K562 (cell line): ENCODE results near the gene EIF2AK3. TPM values are rescaled to one million over a fixed set of nuclear protein-coding genes. Genes with fewer than 3 reads are reported as not detected.

Experiments used
- ATAC-seq: fragments of 200-7000 bp; cut with Tn5 transposase; 3 replicates; pipeline ENCODE4 v1.9.1; 2020; ENCODE audit warnings: moderate library complexity
- BruUV-seq: library from RNA; stranded (reverse); fragments of 400-500 nt; replicated peaks from 2 replicates; lab custom pipeline; 2021; lab: Mats Ljungman, UMichigan
- CTCF ChIA-PET: fragments of 300-600 bp; formaldehyde crosslinking; extraction: SDS; loops from one replicate; lab custom pipeline; 2021; ENCODE audit warnings: low intra/inter-chr PET ratio; lab: Yijun Ruan, JAX
- POLR2A ChIA-PET: fragments of 300-600, 350-650 bp; sonication (Branson Sonifier 250); formaldehyde crosslinking; extraction: SDS; loops from one replicate; lab custom pipeline; 2021; ENCODE audit warnings: antibody characterized with exemption, inconsistent platforms; lab: Yijun Ruan, JAX
- DNase-seq, 4 experiments: peaks; one replicate each; pipeline versions ENCODE4 v3.0.0 to v3.0.0-alpha.2; 2011 to 2018; ENCODE audit warnings: low spot score in 3 of 4, mixed read lengths in 3 of 4; ENCODE audit errors: extremely low read depth in 1 of 4
- FAIRE-seq: peaks from 2 replicates; lab custom pipeline; 2011; peaks lifted over from hg19 to GRCh38; lab: Jason Lieb, UNC
- H2AFZ ChIP-seq: 2 replicates; pipeline ENCODE4 v1.6.0; 2011; ENCODE audit warnings: low read depth, low read length, control low read depth, inconsistent platforms
- H3K27ac ChIP-seq: fragments of 200-600 bp; 3 replicates; pipeline ENCODE4 v1.8.0; 2011; ENCODE audit warnings: low read depth, mild to moderate bottlenecking, control low read depth, inconsistent platforms, low read length, moderate library complexity, mixed read lengths; ENCODE audit errors: extremely low read depth
- H3K27me3 ChIP-seq, 2 experiments: fragments of 300-600 bp in 1 of 2; 2 replicates in 1 of 2; 3 replicates in 1 of 2; pipeline versions ENCODE4 v1.6.0 to v1.8.0; 2011; ENCODE audit warnings: inconsistent platforms in 2 of 2, low read length in 2 of 2, mild to moderate bottlenecking in 1 of 2, mixed read lengths in 1 of 2, moderate library complexity in 1 of 2; ENCODE audit not compliant: control insufficient read depth in 2 of 2, insufficient read depth in 2 of 2
- H3K36me3 ChIP-seq: fragments of 300-600 bp; 3 replicates; pipeline ENCODE4 v1.8.0; 2011; ENCODE audit warnings: mild to moderate bottlenecking, low read length, inconsistent platforms; ENCODE audit not compliant: control insufficient read depth, insufficient read depth
- H3K4me1 ChIP-seq, 2 experiments: fragments of 200-600 bp in 1 of 2; replicated peaks in 1 of 2; 2 replicates in 1 of 2; 3 replicates in 1 of 2; pipeline versions ENCODE4 v1.5.1 to v1.8.0; 2011; ENCODE audit warnings: inconsistent platforms in 2 of 2, low read length in 2 of 2, mild to moderate bottlenecking in 1 of 2, mixed read lengths in 1 of 2, moderate library complexity in 1 of 2; ENCODE audit not compliant: control insufficient read depth in 2 of 2, insufficient read depth in 2 of 2
- H3K4me2 ChIP-seq: 2 replicates; pipeline ENCODE4 v1.6.1; 2011; ENCODE audit warnings: low read length, control low read depth, inconsistent platforms, mixed read lengths; ENCODE audit not compliant: insufficient read depth
- H3K4me3 ChIP-seq: fragments of 200-600 bp; sonication (generic), shearing (Covaris generic); 2 replicates; pipeline ENCODE4 v1.5.1; 2016; ENCODE audit warnings: control low read depth, inconsistent platforms
- H3K79me2 ChIP-seq: fragments of 200-600 bp; 3 replicates; pipeline ENCODE4 v1.8.0; 2011; ENCODE audit warnings: low read length, inconsistent platforms; ENCODE audit not compliant: control insufficient read depth, insufficient read depth
- H3K9ac ChIP-seq, 2 experiments: 2 replicates each; pipeline versions ENCODE4 v1.6.0 to v1.6.1; 2011; ENCODE audit warnings: low read depth in 2 of 2, low read length in 2 of 2, control low read depth in 1 of 2, inconsistent platforms in 1 of 2, mild to moderate bottlenecking in 1 of 2, mixed read lengths in 1 of 2; ENCODE audit not compliant: insufficient read depth in 1 of 2
- H3K9me1 ChIP-seq: one replicate; pipeline ENCODE4 v1.6.0; 2011; ENCODE audit warnings: inconsistent platforms, mild to moderate bottlenecking, low read length, moderate library complexity; ENCODE audit not compliant: control insufficient read depth, insufficient read depth
- H3K9me3 ChIP-seq: replicated peaks from 2 replicates; pipeline ENCODE4 v1.5.1; 2011; ENCODE audit warnings: low read depth, low read length, inconsistent platforms; ENCODE audit not compliant: control insufficient read depth, insufficient read depth
- H4K20me1 ChIP-seq: replicated peaks from 2 replicates; pipeline ENCODE4 v1.6.1; 2011; ENCODE audit warnings: low read length, inconsistent platforms, mixed read lengths; ENCODE audit not compliant: control insufficient read depth, insufficient read depth
- CBFA2T3 ChIP-seq: fragments of 450-650 bp; IDR thresholded peaks from 2 replicates; pipeline ENCODE4 v1.6.1; 2017
- ETS2 ChIP-seq: IDR thresholded peaks from 2 replicates; pipeline ENCODE4 v1.6.1; 2016; ENCODE audit warnings: borderline replicate concordance, missing genetic modification characterization, mild to moderate bottlenecking, moderate library complexity, missing compliant biosample characterization; ENCODE audit not compliant: poor library complexity, severe bottlenecking
- GATA2 ChIP-seq: sonication (generic); formaldehyde crosslinking; IDR thresholded peaks from 2 replicates; pipeline ENCODE4 v1.4.0; 2020; ENCODE audit warnings: mild to moderate bottlenecking, missing genetic modification reagents
- GATAD2A ChIP-seq: fragments of 450-650 bp; IDR thresholded peaks from 2 replicates; pipeline ENCODE4 v1.6.1; 2017
- JUNB ChIP-seq: fragments of 450-650 bp; formaldehyde crosslinking; conservative IDR thresholded peaks from 2 replicates; pipeline ENCODE4 v1.4.0; 2020; ENCODE audit warnings: mild to moderate bottlenecking
- KDM2B ChIP-seq: fragments of 250-450 bp; sonication (Bioruptor Pico); IDR thresholded peaks from 2 replicates; pipeline ENCODE4 v1.8.0; 2021; ENCODE audit warnings: mild to moderate bottlenecking, moderate library complexity
- MYNN ChIP-seq, 2 experiments: sonication (generic); formaldehyde crosslinking in 1 of 2; IDR thresholded peaks; 2 replicates each; pipeline versions ENCODE4 v1.5.0 to v1.6.1; 2016 to 2020; ENCODE audit warnings: antibody characterized with exemption in 1 of 2, missing genetic modification reagents in 1 of 2
- PTTG1 ChIP-seq: fragments of 450-650 bp; IDR thresholded peaks from 2 replicates; pipeline ENCODE4 v1.6.1; 2016; ENCODE audit warnings: low read depth, mild to moderate bottlenecking, missing genetic modification characterization, missing compliant biosample characterization
- SREBF1 ChIP-seq: fragments of 150-350 bp; IDR thresholded peaks from 2 replicates; pipeline ENCODE4 v1.6.1; 2014; ENCODE audit warnings: antibody characterized with exemption, low read depth, low read length, borderline replicate concordance
- ZNF551 ChIP-seq: fragments of 250-450 bp; sonication (Bioruptor Pico); IDR thresholded peaks from 2 replicates; pipeline ENCODE4 v1.5.0; 2021; ENCODE audit warnings: mild to moderate bottlenecking, moderate library complexity
- WGBS: fragments of 100-300 bp; shearing (Covaris generic); methylation state at CpG from one replicate; pipeline ENCODE4 v1.1.6; 2016; ENCODE audit warnings: low coverage, mixed read lengths; ENCODE audit not compliant: insufficient coverage; ENCODE audit errors: missing lambda C conversion rate; 5-methylcytosine and 5-hydroxymethylcytosine counted together
- in situ Hi-C: fragments of 300-500 bp; cut with MboI; formaldehyde crosslinking; loops from 4 replicates; pipeline ENCODE4 v1.15.0; 2018; ENCODE audit warnings: inconsistent platforms, mixed read lengths
- intact Hi-C: fragments of 100-400 bp; cut with micrococcal nuclease; formaldehyde crosslinking; loops from 2 replicates; pipeline ENCODE4 v1.14.2; 2022
- polyA plus RNA-seq, 8 experiments: library from polyadenylated mRNA; depleted of rRNA in 4 of 8; stranded (reverse) in 5 of 8; unstranded in 3 of 8; fragments of >200 nt; fragmentation: Nextera tagmentation in 2 of 8; fragmentation: Illumina TruSeq in 1 of 8; extraction: Ambion mirVana in 2 of 8; extraction: Trizol in 1 of 8; gene quantifications; 2 replicates each; pipeline versions ENCODE4 v1.2.1 to v1.2.3, GENCODE V29; 2011 to 2014; ENCODE audit warnings: inconsistent platforms in 1 of 8, missing spikeins in 1 of 8
- total RNA-seq, 7 experiments: library from RNA; depleted of rRNA in 6 of 7; stranded (reverse); fragments of >200 nt in 6 of 7; fragmentation: Illumina TruSeq in 2 of 7; extraction: Trizol in 2 of 7; gene quantifications; 2 replicates each; pipeline versions ENCODE4 v1.2.1 to v1.2.3, GENCODE V29; 2011 to 2021; ENCODE audit warnings: low replicate concordance in 1 of 7
- TF ChIP-seq, protein P1 (sequence below): sonication (generic); formaldehyde crosslinking; IDR thresholded peaks from 2 replicates; pipeline ENCODE4 v1.8.0; 2022; ENCODE audit warnings: mild to moderate bottlenecking, missing genetic modification reagents, borderline replicate concordance
- TF ChIP-seq, protein P2 (sequence below): fragments of 450-650 bp; formaldehyde crosslinking; IDR thresholded peaks from 2 replicates; pipeline ENCODE4 v1.4.0; 2022; ENCODE audit warnings: mild to moderate bottlenecking, moderate library complexity
- TF ChIP-seq, protein P3 (sequence below): fragments of 250-450 bp; sonication (Bioruptor Pico); IDR thresholded peaks from 2 replicates; pipeline ENCODE4 v1.8.0; 2022; ENCODE audit warnings: inconsistent platforms, mild to moderate bottlenecking, moderate library complexity, borderline replicate concordance
- TF ChIP-seq, protein P4 (sequence below): fragments of 450-650 bp; IDR thresholded peaks from 2 replicates; pipeline ENCODE4 v1.7.0; 2016; ENCODE audit warnings: borderline replicate concordance
- TF ChIP-seq, protein P5 (sequence below), 3 experiments: fragments of 200-800 bp in 1 of 3; sonication (Bioruptor generic) in 1 of 3; sonication (generic) in 1 of 3; formaldehyde crosslinking in 1 of 3; IDR thresholded peaks; 2 replicates each; pipeline versions ENCODE4 v1.6.1 to v1.8.0; 2016 to 2022; ENCODE audit warnings: mild to moderate bottlenecking in 2 of 3, missing compliant biosample characterization in 2 of 3, missing genetic modification characterization in 2 of 3, missing genetic modification reagents in 1 of 3

The EIF2AK3 gene
- total and polyA plus RNA-seq, 9 of the 15 experiments (the other 6 are each of a cell fraction or from before 2014, with no cell fraction given): 1.7 to 11.6 (median 7.4) TPM

DNA sequence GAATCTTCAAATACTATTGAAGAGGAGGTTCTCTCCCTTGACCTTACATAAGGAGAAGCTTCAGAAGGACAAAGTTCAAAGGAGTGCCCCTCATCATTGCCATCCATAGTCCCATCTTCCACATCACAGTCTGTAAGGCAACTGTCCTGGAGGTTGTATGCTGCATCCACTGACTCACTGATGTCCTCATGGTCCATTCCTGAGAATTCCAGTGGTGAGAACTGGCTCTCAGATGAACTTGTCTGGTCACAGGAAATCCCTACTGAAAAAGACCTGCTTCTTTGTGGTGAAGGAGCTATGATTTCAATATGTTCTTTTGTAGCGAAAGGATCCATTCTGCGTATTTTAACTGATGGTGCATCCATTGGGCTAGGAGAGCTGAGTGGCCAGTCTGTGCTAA is 52.2 kb downstream of the EIF2AK3 start:
- DNase-seq (no peak), ATAC-seq (no peak), FAIRE-seq (no peak)
- no peak overlapping the region for H3K27ac ChIP-seq
- POLR2A ChIA-PET: interaction anchor here (0.6 to 1.0 kb wide), 2 partner anchors 9 to 15 kb away, joined by 3 to 5 read pairs; no protein-coding TSS in a partner anchor
- no peaks in the 10 kb centered on the region for H3K9me1 ChIP-seq
- no peaks in the 10 kb centered on the region for H3K27me3 ChIP-seq
- intact Hi-C loops (no loop called here), in situ Hi-C loops (no loop called here)
- H3K4me1 ChIP-seq: no peaks in the 10 kb centered on the region
- no peak overlapping the region for H3K9ac ChIP-seq
- H3K79me2 ChIP-seq: no peaks in the 10 kb centered on the region
- no TSS peak for BruUV-seq
- 47% methylated on average over 2 of the region's 2 CpGs for WGBS
- peaks cover 46% of the 10 kb centered on the region for H3K36me3 ChIP-seq
- CTCF ChIA-PET: no interaction called here
- no peaks in the 10 kb centered on the region for H4K20me1 ChIP-seq
- H3K4me3 ChIP-seq: no peak overlapping the region
- no peak overlapping the region for H3K4me2 ChIP-seq
- H3K9me3 ChIP-seq: no peaks in the 10 kb centered on the region
- no peak overlapping the region for H2AFZ ChIP-seq
- TF ChIP-seq MYNN (IDR thresholded peaks at IDR 0.05) (no peak), MYNN (CRISPR knock-in tag; IDR thresholded peaks at IDR 0.05) (no peak), GATA2 (CRISPR knock-in tag) (no peak), ETS2 (tag) (no peak), KDM2B (no peak), JUNB (CRISPR knock-in tag) (no peak), GATAD2A (no peak), PTTG1 (no peak), SREBF1 (no peak), ZNF551 (CRISPR knock-in tag) (no peak), CBFA2T3 (no peak)
- TF ChIP-seq, protein P1, sequence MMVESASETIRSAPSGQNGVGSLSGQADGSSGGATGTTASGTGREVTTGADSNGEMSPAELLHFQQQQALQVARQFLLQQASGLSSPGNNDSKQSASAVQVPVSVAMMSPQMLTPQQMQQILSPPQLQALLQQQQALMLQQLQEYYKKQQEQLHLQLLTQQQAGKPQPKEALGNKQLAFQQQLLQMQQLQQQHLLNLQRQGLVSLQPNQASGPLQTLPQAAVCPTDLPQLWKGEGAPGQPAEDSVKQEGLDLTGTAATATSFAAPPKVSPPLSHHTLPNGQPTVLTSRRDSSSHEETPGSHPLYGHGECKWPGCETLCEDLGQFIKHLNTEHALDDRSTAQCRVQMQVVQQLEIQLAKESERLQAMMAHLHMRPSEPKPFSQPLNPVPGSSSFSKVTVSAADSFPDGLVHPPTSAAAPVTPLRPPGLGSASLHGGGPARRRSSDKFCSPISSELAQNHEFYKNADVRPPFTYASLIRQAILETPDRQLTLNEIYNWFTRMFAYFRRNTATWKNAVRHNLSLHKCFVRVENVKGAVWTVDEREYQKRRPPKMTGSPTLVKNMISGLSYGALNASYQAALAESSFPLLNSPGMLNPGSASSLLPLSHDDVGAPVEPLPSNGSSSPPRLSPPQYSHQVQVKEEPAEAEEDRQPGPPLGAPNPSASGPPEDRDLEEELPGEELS (CRISPR knock-in tag): no peak
- TF ChIP-seq, protein P2, sequence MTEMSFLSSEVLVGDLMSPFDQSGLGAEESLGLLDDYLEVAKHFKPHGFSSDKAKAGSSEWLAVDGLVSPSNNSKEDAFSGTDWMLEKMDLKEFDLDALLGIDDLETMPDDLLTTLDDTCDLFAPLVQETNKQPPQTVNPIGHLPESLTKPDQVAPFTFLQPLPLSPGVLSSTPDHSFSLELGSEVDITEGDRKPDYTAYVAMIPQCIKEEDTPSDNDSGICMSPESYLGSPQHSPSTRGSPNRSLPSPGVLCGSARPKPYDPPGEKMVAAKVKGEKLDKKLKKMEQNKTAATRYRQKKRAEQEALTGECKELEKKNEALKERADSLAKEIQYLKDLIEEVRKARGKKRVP: no peak
- TF ChIP-seq, protein P3, sequence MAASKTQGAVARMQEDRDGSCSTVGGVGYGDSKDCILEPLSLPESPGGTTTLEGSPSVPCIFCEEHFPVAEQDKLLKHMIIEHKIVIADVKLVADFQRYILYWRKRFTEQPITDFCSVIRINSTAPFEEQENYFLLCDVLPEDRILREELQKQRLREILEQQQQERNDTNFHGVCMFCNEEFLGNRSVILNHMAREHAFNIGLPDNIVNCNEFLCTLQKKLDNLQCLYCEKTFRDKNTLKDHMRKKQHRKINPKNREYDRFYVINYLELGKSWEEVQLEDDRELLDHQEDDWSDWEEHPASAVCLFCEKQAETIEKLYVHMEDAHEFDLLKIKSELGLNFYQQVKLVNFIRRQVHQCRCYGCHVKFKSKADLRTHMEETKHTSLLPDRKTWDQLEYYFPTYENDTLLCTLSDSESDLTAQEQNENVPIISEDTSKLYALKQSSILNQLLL (CRISPR knock-in tag): no peak
- TF ChIP-seq, protein P4, sequence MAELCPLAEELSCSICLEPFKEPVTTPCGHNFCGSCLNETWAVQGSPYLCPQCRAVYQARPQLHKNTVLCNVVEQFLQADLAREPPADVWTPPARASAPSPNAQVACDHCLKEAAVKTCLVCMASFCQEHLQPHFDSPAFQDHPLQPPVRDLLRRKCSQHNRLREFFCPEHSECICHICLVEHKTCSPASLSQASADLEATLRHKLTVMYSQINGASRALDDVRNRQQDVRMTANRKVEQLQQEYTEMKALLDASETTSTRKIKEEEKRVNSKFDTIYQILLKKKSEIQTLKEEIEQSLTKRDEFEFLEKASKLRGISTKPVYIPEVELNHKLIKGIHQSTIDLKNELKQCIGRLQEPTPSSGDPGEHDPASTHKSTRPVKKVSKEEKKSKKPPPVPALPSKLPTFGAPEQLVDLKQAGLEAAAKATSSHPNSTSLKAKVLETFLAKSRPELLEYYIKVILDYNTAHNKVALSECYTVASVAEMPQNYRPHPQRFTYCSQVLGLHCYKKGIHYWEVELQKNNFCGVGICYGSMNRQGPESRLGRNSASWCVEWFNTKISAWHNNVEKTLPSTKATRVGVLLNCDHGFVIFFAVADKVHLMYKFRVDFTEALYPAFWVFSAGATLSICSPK: no peak
- TF ChIP-seq, protein P5, sequence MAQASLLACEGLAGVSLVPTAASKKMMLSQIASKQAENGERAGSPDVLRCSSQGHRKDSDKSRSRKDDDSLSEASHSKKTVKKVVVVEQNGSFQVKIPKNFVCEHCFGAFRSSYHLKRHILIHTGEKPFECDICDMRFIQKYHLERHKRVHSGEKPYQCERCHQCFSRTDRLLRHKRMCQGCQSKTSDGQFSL (CRISPR knock-in tag; IDR thresholded peaks at IDR 0.05): no peak
- TF ChIP-seq, protein P5 (tag; IDR thresholded peaks at IDR 0.05): no peak
